ENCODE measurements around the gene MAPKAP1.

DNA sequence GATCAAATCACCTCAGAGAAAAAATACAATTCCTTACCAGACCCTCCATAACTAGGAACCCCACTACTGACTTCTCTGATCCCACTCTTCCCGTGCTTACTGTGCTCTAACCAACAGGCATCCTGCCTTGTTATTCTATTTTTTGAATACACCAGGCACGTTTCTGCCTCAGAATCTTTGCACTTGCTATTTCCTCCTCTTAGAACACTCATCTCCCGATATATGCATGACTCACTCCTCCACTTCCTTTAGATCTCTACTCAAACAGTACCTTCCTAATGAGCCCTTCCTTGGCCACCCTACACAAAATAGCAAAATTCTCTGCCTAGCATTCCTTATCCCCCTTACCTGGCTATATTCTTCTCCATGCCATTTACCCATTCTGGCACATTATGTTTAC lies 43.9 kb downstream of the MAPKAP1 start:
- TF ChIP-seq POLR2AphosphoS5 (IDR thresholded peaks at IDR 0.05; ENCODE audit: insufficient read depth in 1 of 2, low read depth in 1 of 2), result no peak
- TF ChIP-seq, protein P1, sequence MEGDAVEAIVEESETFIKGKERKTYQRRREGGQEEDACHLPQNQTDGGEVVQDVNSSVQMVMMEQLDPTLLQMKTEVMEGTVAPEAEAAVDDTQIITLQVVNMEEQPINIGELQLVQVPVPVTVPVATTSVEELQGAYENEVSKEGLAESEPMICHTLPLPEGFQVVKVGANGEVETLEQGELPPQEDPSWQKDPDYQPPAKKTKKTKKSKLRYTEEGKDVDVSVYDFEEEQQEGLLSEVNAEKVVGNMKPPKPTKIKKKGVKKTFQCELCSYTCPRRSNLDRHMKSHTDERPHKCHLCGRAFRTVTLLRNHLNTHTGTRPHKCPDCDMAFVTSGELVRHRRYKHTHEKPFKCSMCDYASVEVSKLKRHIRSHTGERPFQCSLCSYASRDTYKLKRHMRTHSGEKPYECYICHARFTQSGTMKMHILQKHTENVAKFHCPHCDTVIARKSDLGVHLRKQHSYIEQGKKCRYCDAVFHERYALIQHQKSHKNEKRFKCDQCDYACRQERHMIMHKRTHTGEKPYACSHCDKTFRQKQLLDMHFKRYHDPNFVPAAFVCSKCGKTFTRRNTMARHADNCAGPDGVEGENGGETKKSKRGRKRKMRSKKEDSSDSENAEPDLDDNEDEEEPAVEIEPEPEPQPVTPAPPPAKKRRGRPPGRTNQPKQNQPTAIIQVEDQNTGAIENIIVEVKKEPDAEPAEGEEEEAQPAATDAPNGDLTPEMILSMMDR (IDR thresholded peaks at IDR 0.05), result no peak
- TF ChIP-seq POLR2A (IDR thresholded peaks at IDR 0.05), result no peak

Data from vagina (tissue), 2 donors.